Erythroblast (primary cell): ENCODE data around the gene LRRC47.

Experiments
- GATA1 ChIP-seq: IDR thresholded peaks from 2 replicates; pipeline ENCODE4 v1.6.1; 2011; ENCODE audit warnings: low read depth, mild to moderate bottlenecking, control low read depth, low read length, moderate library complexity
- POLR2A ChIP-seq: IDR thresholded peaks from 2 replicates; pipeline ENCODE4 v1.6.1; 2011; ENCODE audit warnings: mild to moderate bottlenecking, low read length

DNA sequence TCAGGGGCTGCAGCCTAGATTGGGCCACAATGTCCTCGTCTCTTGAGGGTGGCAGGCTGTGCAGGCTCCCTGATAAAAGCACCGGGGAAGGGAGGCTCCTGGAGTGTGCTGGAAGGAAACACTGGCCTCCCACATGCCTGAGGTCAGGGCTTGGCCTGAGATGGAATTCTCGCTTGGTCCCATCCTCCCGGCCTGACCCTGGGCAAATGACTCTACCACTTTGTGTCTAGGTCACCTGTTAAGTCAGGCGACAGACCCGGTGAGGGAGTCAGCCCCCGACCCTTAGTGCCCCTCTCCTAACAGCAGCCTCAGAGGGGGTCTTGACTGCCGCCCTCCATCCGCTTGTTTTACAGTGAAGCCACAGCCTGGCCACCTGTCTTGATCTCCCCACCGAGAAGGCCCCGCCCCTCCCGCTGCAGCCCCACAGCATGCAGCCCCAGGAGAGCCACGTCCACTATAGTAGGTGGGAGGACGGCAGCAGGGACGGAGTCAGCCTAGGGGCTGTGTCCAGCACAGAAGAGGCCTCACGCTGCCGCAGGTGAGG lies 21.3 kb downstream of the LRRC47 start:
- TF ChIP-seq POLR2A (no peak), GATA1 (peak; percentile 69)
